Measurements from ENCODE around the gene SLC20A1. TPM values are rescaled to one million over a fixed set of nuclear protein-coding genes. Genes with fewer than 3 reads are reported as not detected.
A peak's percentile ranks its signal among the peaks of the same experiment; 100 is the strongest.

Gene SLC20A1
- total RNA-seq, 1 donor from 2014 or later: 114 TPM

DNA sequence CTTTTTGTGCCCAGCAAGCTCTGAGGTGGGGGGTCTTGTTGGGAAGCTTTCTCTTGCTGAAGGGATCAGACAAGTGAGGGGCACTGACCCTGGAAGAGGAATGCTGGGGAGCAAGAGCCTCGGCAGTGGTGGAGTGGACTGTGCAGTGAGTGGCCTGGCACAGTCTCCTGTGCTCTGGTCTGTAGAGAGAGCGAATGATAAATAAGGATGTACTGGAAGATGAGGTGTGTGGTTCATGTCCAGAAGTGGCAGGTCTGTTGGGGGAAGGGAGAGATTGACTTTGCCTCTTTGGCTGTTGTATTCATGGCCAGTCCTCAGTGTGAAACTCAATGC, 5.3 kb upstream of the SLC20A1 start:
- Mint-ChIP-seq H3K4me1 (peaks cover 7% of the 10 kb centered on the region), H3K27me3 (ENCODE audit: low read depth) (peaks cover 21% of the 10 kb centered on the region), H3K4me3 (no peak overlapping the region), H3K27ac (ENCODE audit: unreplicated experiment) (no peak overlapping the region), H3K9me3 (no peaks in the 10 kb centered on the region), H3K36me3 (ENCODE audit: low read depth) (no peaks in the 10 kb centered on the region)
- TF ChIP-seq, protein P1, sequence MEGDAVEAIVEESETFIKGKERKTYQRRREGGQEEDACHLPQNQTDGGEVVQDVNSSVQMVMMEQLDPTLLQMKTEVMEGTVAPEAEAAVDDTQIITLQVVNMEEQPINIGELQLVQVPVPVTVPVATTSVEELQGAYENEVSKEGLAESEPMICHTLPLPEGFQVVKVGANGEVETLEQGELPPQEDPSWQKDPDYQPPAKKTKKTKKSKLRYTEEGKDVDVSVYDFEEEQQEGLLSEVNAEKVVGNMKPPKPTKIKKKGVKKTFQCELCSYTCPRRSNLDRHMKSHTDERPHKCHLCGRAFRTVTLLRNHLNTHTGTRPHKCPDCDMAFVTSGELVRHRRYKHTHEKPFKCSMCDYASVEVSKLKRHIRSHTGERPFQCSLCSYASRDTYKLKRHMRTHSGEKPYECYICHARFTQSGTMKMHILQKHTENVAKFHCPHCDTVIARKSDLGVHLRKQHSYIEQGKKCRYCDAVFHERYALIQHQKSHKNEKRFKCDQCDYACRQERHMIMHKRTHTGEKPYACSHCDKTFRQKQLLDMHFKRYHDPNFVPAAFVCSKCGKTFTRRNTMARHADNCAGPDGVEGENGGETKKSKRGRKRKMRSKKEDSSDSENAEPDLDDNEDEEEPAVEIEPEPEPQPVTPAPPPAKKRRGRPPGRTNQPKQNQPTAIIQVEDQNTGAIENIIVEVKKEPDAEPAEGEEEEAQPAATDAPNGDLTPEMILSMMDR (conservative IDR thresholded peaks at IDR 0.05): no peak
- DNase-seq (ENCODE audit: low read depth, low spot score): no peak

DNA sequence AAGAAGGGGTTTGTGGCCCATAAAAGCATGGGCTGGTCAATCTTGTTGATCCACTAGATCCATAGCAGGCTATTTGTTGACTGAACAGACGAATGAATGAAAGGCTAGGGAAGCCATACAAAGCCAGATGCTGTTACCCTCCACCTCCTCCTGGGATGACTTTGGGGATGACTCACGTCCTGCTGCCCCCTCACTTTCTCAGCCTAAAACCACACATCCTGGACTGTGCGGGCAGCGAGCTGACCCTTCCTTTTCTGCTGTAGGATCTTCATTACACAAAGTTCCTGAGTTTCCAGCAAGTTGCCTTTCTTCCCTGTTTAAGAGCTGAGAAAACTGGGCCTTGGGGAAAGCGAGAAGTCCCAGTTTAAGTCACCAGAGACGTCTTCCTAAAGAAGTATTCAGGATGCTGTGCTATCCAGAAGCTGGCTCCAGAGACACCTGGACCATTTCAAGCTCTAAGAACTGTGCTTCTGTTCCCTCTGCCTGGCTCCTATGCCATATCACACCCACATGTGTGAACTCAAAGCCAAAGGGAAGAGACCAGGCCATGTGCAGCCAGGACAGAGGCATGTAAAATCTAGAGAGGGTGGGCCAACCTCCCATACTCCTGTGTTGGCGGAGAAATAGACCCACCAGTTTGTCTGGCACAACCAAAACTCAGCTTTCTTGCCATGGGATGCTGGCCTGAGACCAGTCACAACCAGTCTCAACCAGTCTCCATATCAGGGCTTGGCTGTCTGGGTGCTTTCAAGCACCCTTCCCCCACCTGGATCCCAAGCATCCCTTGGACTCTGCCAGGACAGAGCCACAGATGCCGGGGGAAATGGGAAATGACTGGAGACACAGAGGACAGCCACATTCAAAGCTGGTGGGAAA, 4.7 kb upstream of the SLC20A1 start:
- peaks cover 21% of the 10 kb centered on the region for H3K27me3 Mint-ChIP-seq (ENCODE audit: low read depth)
- no peak for DNase-seq (ENCODE audit: low read depth, low spot score)
- H3K9me3 Mint-ChIP-seq: no peaks in the 10 kb centered on the region
- peaks cover 7% of the 10 kb centered on the region for H3K4me1 Mint-ChIP-seq
- H3K36me3 Mint-ChIP-seq (ENCODE audit: low read depth): no peaks in the 10 kb centered on the region
- H3K27ac Mint-ChIP-seq (ENCODE audit: unreplicated experiment): no peak overlapping the region
- TF ChIP-seq, protein P1 (conservative IDR thresholded peaks at IDR 0.05): no peak
- peak overlapping the region; percentile 33 for H3K4me3 Mint-ChIP-seq

DNA sequence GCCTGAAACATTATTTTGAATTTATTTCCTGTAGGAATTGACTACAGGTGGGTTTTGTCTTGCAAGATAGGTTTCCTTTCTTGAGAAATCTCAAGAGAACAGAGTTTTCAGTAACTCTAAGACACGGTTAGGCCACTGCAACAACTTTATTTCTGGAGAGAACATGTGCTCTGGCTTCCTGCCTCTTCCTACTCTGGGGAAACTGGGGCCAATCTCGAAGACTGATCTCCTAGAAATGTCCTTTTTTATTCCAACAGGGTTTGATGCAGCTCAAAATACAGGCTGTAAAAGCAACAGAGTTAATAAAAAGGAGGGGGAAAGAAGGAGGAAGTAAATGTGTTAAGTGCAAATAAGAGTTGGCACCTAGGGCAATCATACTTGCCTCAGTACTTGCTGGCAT, 4.0 kb upstream of the SLC20A1 start:
- peaks cover under 1% of the 10 kb centered on the region for H3K36me3 Mint-ChIP-seq (ENCODE audit: low read depth)
- no peak overlapping the region for H3K27ac Mint-ChIP-seq (ENCODE audit: unreplicated experiment)
- TF ChIP-seq, protein P1 (conservative IDR thresholded peaks at IDR 0.05): no peak
- H3K4me3 Mint-ChIP-seq: no peak overlapping the region
- DNase-seq (ENCODE audit: low read depth, low spot score): no peak
- peaks cover 8% of the 10 kb centered on the region for H3K4me1 Mint-ChIP-seq
- H3K27me3 Mint-ChIP-seq (ENCODE audit: low read depth): peaks cover 21% of the 10 kb centered on the region
- no peaks in the 10 kb centered on the region for H3K9me3 Mint-ChIP-seq

DNA sequence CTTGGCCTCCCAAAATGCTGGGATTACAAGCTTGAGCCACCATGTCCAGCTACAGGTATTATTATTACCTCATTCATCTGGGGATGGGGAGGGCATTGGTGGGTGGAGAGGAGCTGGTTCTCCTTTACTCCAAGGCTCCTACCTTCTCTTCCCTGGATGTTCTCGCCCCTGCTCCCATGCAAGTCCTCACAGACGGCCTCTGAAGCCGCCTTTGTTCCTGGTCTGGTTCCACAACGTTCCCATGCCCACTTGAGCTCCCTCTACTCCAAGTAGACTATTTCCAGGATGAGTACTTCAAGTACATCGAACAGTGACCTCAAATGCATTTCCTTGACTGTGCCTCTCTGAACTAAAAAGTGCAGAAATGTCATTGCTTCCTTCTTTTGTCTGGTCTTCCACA, 3.2 kb upstream of the SLC20A1 start:
- Mint-ChIP-seq H3K36me3 (ENCODE audit: low read depth) (peaks cover 2% of the 10 kb centered on the region), H3K27ac (ENCODE audit: unreplicated experiment) (no peak overlapping the region), H3K4me3 (no peak overlapping the region), H3K9me3 (no peaks in the 10 kb centered on the region), H3K27me3 (ENCODE audit: low read depth) (peaks cover 21% of the 10 kb centered on the region), H3K4me1 (peaks cover 16% of the 10 kb centered on the region)
- no peak for DNase-seq (ENCODE audit: low read depth, low spot score)
- TF ChIP-seq, protein P1 (conservative IDR thresholded peaks at IDR 0.05): no peak

DNA sequence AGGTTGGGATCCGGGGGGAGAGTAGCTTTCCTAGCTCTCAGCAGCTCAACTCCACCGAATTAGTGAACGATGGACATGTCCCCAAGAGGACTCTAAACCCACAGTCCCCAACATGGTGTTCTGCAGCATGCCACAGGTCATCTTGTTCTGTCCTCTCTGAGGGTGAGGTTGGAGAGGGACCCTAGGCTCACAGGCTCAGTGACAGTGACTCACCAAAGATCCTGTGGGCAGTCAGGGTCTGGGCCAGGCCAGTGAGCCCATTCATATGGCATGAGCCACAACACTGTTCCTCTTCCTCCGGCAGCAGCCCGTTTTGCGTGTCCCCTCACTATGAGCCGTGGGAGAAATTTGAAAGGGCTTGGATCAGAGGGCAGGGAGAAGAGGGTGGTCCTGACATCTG, 2.8 kb upstream of the SLC20A1 start:
- no peak for DNase-seq (ENCODE audit: low read depth, low spot score)
- Mint-ChIP-seq H3K4me1 (peaks cover 20% of the 10 kb centered on the region), H3K27ac (ENCODE audit: unreplicated experiment) (no peak overlapping the region), H3K4me3 (no peak overlapping the region), H3K27me3 (ENCODE audit: low read depth) (peaks cover 21% of the 10 kb centered on the region), H3K36me3 (ENCODE audit: low read depth) (peaks cover 5% of the 10 kb centered on the region), H3K9me3 (no peaks in the 10 kb centered on the region)
- TF ChIP-seq, protein P1 (conservative IDR thresholded peaks at IDR 0.05): no peak
